CD14-positive monocyte (primary cell): ENCODE data around the gene BAHCC1. TPM values are rescaled to one million over a fixed set of nuclear protein-coding genes. Genes with fewer than 3 reads are reported as not detected.

Experiments
- DNase-seq, 3 donors: peaks; one replicate each; pipeline ENCODE4 v3.0.0-alpha.2; 2011 to 2022
- H2AFZ ChIP-seq: 2 replicates; pipeline ENCODE4 v1.6.0; 2012; ENCODE audit warnings: mild to moderate bottlenecking, low read depth, low read length, inconsistent platforms; ENCODE audit not compliant: insufficient read depth, poor library complexity, severe bottlenecking
- H3K27ac ChIP-seq, 2 donors: 1 replicate in 1 of 2; 2 replicates in 1 of 2; pipeline ENCODE4 v1.5.1; 2012 to 2013; ENCODE audit warnings: low read length in 2 of 2, control low read depth in 1 of 2, inconsistent platforms in 1 of 2, low read depth in 1 of 2, mild to moderate bottlenecking in 1 of 2
- H3K27me3 ChIP-seq, 2 donors: one replicate each; pipeline versions ENCODE4 v1.6.0 to v1.6.1; 2011 to 2013; ENCODE audit warnings: low read length in 2 of 2; ENCODE audit not compliant: control insufficient read depth in 2 of 2, insufficient read depth in 2 of 2
- H3K36me3 ChIP-seq, 2 donors: replicated peaks in 1 of 2; 1 replicate in 1 of 2; 2 replicates in 1 of 2; pipeline versions ENCODE4 v1.5.1 to v1.6.1; 2012 to 2013; ENCODE audit warnings: low read length in 2 of 2, control low read depth in 1 of 2, inconsistent platforms in 1 of 2, mild to moderate bottlenecking in 1 of 2; ENCODE audit not compliant: insufficient read depth in 2 of 2, control insufficient read depth in 1 of 2
- H3K4me1 ChIP-seq, 2 donors: 1 replicate in 1 of 2; 2 replicates in 1 of 2; pipeline versions ENCODE4 v1.5.1 to v1.6.1; 2012 to 2013; ENCODE audit warnings: low read length in 2 of 2, control low read depth in 1 of 2, inconsistent platforms in 1 of 2, mild to moderate bottlenecking in 1 of 2, moderate library complexity in 1 of 2; ENCODE audit not compliant: insufficient read depth in 2 of 2, control insufficient read depth in 1 of 2
- H3K4me2 ChIP-seq: replicated peaks from 2 replicates; pipeline ENCODE3; 2012; ENCODE audit warnings: low read length, moderate library complexity, mild to moderate bottlenecking; ENCODE audit not compliant: poor library complexity, severe bottlenecking; ENCODE audit errors: extremely low read depth
- H3K4me3 ChIP-seq, 3 experiments: fragments of 200-600 bp in 1 of 3; sonication (generic) in 1 of 3; replicated peaks in 1 of 3; 1 replicate in 2 of 3; 2 replicates in 1 of 3; pipeline ENCODE4 v1.5.1; 2011 to 2013; ENCODE audit warnings: low read length in 3 of 3, mild to moderate bottlenecking in 3 of 3, control low read depth in 2 of 3, low read depth in 2 of 3, inconsistent platforms in 1 of 3, moderate library complexity in 1 of 3
- H3K79me2 ChIP-seq: 2 replicates; pipeline ENCODE4 v1.6.0; 2012; ENCODE audit warnings: mild to moderate bottlenecking, control low read depth, inconsistent platforms, low read length, moderate library complexity; ENCODE audit not compliant: insufficient read depth
- H3K9ac ChIP-seq: 2 replicates; pipeline ENCODE4 v1.6.0; 2017; ENCODE audit warnings: low read length, mild to moderate bottlenecking; ENCODE audit not compliant: insufficient read depth, poor library complexity, severe bottlenecking
- H3K9me3 ChIP-seq, 2 donors: replicated peaks in 1 of 2; 1 replicate in 1 of 2; 2 replicates in 1 of 2; pipeline versions ENCODE4 v1.5.1 to v1.6.1; 2012 to 2013; ENCODE audit warnings: low read length in 2 of 2, control low read depth in 1 of 2; ENCODE audit not compliant: control insufficient read depth in 1 of 2, insufficient read depth in 1 of 2
- H4K20me1 ChIP-seq: 2 replicates; pipeline ENCODE4 v1.6.0; 2012; ENCODE audit warnings: mild to moderate bottlenecking, low read length, control low read depth, moderate library complexity; ENCODE audit not compliant: insufficient read depth
- H3K27ac Mint-ChIP-seq, 7 donors: one replicate each; pipeline ENCODE4 v1.8.0; 2020; ENCODE audit warnings: mild to moderate bottlenecking in 7 of 7, mixed read lengths in 7 of 7, moderate library complexity in 6 of 7, inconsistent platforms in 2 of 7
- H3K27me3 Mint-ChIP-seq, 3 donors: one replicate each; pipeline ENCODE4 v1.8.0; 2021 to 2022; ENCODE audit warnings: low read depth in 3 of 3, mild to moderate bottlenecking in 3 of 3, mixed read lengths in 3 of 3, moderate library complexity in 3 of 3, inconsistent platforms in 1 of 3
- H3K36me3 Mint-ChIP-seq, 2 donors: one replicate each; pipeline ENCODE4 v1.8.0; 2020; ENCODE audit warnings: mixed read lengths in 2 of 2, inconsistent platforms in 1 of 2, mild to moderate bottlenecking in 1 of 2
- H3K4me1 Mint-ChIP-seq: one replicate; pipeline ENCODE4 v1.8.0; 2020; ENCODE audit warnings: mild to moderate bottlenecking, mixed read lengths
- H3K4me3 Mint-ChIP-seq, 2 donors: one replicate each; pipeline ENCODE4 v1.8.0; 2020; ENCODE audit warnings: mild to moderate bottlenecking in 2 of 2, mixed read lengths in 2 of 2, moderate library complexity in 1 of 2
- H3K9me3 Mint-ChIP-seq, 7 donors: one replicate each; pipeline ENCODE4 v1.8.0; 2020 to 2022; ENCODE audit warnings: mixed read lengths in 7 of 7, mild to moderate bottlenecking in 6 of 7, moderate library complexity in 6 of 7, inconsistent platforms in 2 of 7
- WGBS: methylation state at CpG from one replicate; pipeline ENCODE4 v1.1.5; 2013; ENCODE audit warnings: missing lambda C conversion rate; ENCODE audit not compliant: insufficient coverage; 5-methylcytosine and 5-hydroxymethylcytosine counted together
- intact Hi-C, 2 donors: fragments of 100-400 bp; cut with micrococcal nuclease; formaldehyde crosslinking; loops; one replicate each; pipeline versions ENCODE4 v1.15.0 to v1.15.1; 2023
- polyA plus RNA-seq, 3 donors: library from polyadenylated mRNA; depleted of rRNA in 1 of 3; unstranded in 2 of 3; stranded (reverse) in 1 of 3; fragments of 300-500 nt in 2 of 3; fragments of >200 nt in 1 of 3; fragmentation: Illumina TruSeq in 2 of 3; gene quantifications; 1 replicate in 2 of 3; 2 replicates in 1 of 3; pipeline ENCODE4 v1.2.3, GENCODE V29; 2012 to 2021
- TF ChIP-seq, protein P1 (sequence below): fragments of 200-600 bp; IDR thresholded peaks from one replicate; pipeline ENCODE4 v1.8.0; 2022; ENCODE audit warnings: antibody characterized with exemption, mild to moderate bottlenecking

The BAHCC1 gene
- polyA plus RNA-seq, 3 donors = 0.11 to 8.8 (median 0.27) TPM

DNA sequence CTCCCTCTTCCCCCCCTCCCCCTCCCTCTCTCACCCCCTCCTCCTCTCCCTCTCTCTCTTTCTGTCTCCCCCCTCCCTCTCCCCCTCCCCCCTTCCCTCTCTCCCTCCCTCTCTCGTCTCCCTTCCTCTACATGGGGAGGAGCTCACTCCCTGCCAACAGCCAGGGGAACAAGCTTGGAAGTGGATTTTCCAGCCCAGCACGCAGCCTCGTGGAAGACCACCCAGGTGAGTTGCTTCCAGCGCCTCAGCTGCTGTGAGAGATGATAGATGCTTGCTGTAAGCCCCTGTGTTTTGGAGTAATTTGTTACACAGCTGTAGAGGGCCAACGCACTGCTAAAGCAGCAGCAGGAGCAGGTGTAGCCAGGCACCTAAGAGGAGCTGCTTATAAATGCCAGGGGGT is 96.5 kb downstream of the BAHCC1 start:
- peak overlapping the region in 1 of 2 donors; percentile 7 for H3K4me3 Mint-ChIP-seq

GRCh38 chr17:81492202-81492601 is 96.9 kb downstream of the BAHCC1 start:
- H3K4me2 ChIP-seq = no peak overlapping the region
- WGBS = 87% methylated on average over 13 of the region's 18 CpGs
- H3K4me1 ChIP-seq = peaks cover 12 to 18% of the 10 kb centered on the region in 2 donors
- H3K79me2 ChIP-seq = no peaks in the 10 kb centered on the region
- no peak for DNase-seq
- H3K36me3 ChIP-seq = no peaks in the 10 kb centered on the region
- peaks cover 28 to 56% (median 34%) of the 10 kb centered on the region in 3 donors for H3K27me3 Mint-ChIP-seq
- no peaks in the 10 kb centered on the region for H4K20me1 ChIP-seq
- H3K27ac Mint-ChIP-seq = no peak overlapping the region
- H3K27ac ChIP-seq = no peak overlapping the region
- peaks cover 0 to 19% of the 10 kb centered on the region in 2 donors for H3K27me3 ChIP-seq
- peak overlapping the region in 1 of 2 donors; percentile 7 for H3K4me3 Mint-ChIP-seq
- H3K4me3 ChIP-seq = no peak overlapping the region
- H3K4me1 Mint-ChIP-seq = peaks cover 11% of the 10 kb centered on the region
- H2AFZ ChIP-seq = no peak overlapping the region
- intact Hi-C loops = no loop called here
- no peak overlapping the region for H3K9ac ChIP-seq
- no peaks in the 10 kb centered on the region for H3K36me3 Mint-ChIP-seq
- TF ChIP-seq, protein P1, sequence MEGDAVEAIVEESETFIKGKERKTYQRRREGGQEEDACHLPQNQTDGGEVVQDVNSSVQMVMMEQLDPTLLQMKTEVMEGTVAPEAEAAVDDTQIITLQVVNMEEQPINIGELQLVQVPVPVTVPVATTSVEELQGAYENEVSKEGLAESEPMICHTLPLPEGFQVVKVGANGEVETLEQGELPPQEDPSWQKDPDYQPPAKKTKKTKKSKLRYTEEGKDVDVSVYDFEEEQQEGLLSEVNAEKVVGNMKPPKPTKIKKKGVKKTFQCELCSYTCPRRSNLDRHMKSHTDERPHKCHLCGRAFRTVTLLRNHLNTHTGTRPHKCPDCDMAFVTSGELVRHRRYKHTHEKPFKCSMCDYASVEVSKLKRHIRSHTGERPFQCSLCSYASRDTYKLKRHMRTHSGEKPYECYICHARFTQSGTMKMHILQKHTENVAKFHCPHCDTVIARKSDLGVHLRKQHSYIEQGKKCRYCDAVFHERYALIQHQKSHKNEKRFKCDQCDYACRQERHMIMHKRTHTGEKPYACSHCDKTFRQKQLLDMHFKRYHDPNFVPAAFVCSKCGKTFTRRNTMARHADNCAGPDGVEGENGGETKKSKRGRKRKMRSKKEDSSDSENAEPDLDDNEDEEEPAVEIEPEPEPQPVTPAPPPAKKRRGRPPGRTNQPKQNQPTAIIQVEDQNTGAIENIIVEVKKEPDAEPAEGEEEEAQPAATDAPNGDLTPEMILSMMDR = no peak
- peaks cover 0 to 2% (median 0%) of the 10 kb centered on the region in 7 donors for H3K9me3 Mint-ChIP-seq
- no peaks in the 10 kb centered on the region for H3K9me3 ChIP-seq

More for the DNA sequence above, 96.5 kb downstream of the BAHCC1 start:
- 88% methylated on average over 4 of the region's 5 CpGs for WGBS
- no peaks in the 10 kb centered on the region for H3K79me2 ChIP-seq
- H3K27ac ChIP-seq = no peak overlapping the region
- no peaks in the 10 kb centered on the region for H3K36me3 ChIP-seq
- Mint-ChIP-seq H3K9me3 (peaks cover 0 to 2% (median 0%) of the 10 kb centered on the region in 7 donors), H3K27ac (no peak overlapping the region), H3K4me1 (peaks cover 13% of the 10 kb centered on the region), H3K36me3 (no peaks in the 10 kb centered on the region), H3K27me3 (peaks cover 25 to 53% (median 32%) of the 10 kb centered on the region in 3 donors)
- H3K27me3 ChIP-seq = peaks cover 0 to 19% of the 10 kb centered on the region in 2 donors
- no peak overlapping the region for H3K4me2 ChIP-seq
- H3K9me3 ChIP-seq = no peaks in the 10 kb centered on the region
- no peak overlapping the region for H2AFZ ChIP-seq
- peaks cover 12 to 19% of the 10 kb centered on the region in 2 donors for H3K4me1 ChIP-seq
- TF ChIP-seq, protein P1 = no peak
- no peaks in the 10 kb centered on the region for H4K20me1 ChIP-seq
- intact Hi-C loops = no loop called here
- no peak overlapping the region for H3K4me3 ChIP-seq
- DNase-seq = no peak
- no peak overlapping the region for H3K9ac ChIP-seq
